ENCODE data around the gene TYMS. TPM values are rescaled to one million over a fixed set of nuclear protein-coding genes. Genes with fewer than 3 reads are reported as not detected.

Gene TYMS
- total and polyA plus RNA-seq, 2 donors (not counting 1 experiment from before 2014, with no cell fraction given), result 0.34 to 1.1 TPM

DNA sequence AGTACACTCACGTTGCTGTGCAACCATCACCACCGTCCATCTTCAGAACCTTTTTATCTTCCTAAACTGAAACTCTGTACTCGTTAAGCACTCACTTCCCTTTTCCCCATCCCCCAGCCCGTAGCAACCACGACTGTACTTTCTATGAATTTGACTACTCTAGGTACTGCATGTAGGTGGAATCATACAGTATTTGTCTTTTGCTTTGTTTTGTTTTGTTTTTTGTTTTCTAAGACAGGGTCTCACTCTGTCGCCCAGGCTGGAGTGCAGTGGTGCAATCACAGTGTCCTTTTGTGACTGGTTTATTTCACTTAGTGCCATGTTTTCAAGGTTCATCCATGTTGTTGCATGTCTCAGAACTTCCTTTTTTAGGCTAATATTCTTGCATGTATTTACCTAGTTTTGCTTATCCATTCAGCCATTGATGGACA lies 7.0 kb upstream of the TYMS start:
- no peak overlapping the region for H3K9ac ChIP-seq (ENCODE audit: low read length)
- H3K27ac ChIP-seq (ENCODE audit: low read length in 2 of 2), result no peak overlapping the region
- CTCF ChIA-PET, result no interaction called here
- H3K4me3 ChIP-seq (ENCODE audit: control extremely low read depth in 1 of 5, extremely low read depth in 1 of 5, insufficient read depth in 1 of 5, low read depth in 2 of 5, low read length in 4 of 5), result no peak overlapping the region
- no peaks in the 10 kb centered on the region for H3K79me2 ChIP-seq (ENCODE audit: control insufficient read depth, insufficient read depth, low read length)
- intact Hi-C loops (cut with micrococcal nuclease), result no loop called here
- whole genome bisulfite sequencing (ENCODE audit: insufficient coverage), result 13% methylated on average over 4 of the region's 6 CpGs
- peak; percentile 47 for ATAC-seq (ENCODE audit: low read depth)
- H2AFZ ChIP-seq (ENCODE audit: insufficient read depth, low read depth, low read length, poor library complexity, severe bottlenecking), result no peak overlapping the region
- H3K4me1 ChIP-seq (ENCODE audit: control insufficient read depth in 2 of 2, insufficient read depth in 2 of 2, low read length in 2 of 2), result peaks cover 5 to 6% of the 10 kb centered on the region in 2 donors
- H3K4me2 ChIP-seq (replicated peaks; ENCODE audit: low read depth, low read length, poor library complexity, severe bottlenecking), result peak overlapping the region; percentile 34
- no peaks in the 10 kb centered on the region for H3K9me3 ChIP-seq (ENCODE audit: control extremely low read depth in 1 of 3, control insufficient read depth in 2 of 3, insufficient read depth in 1 of 3, low read length in 2 of 3)
- no peaks in the 10 kb centered on the region for H3K36me3 ChIP-seq (replicated peaks in 1 of 2; ENCODE audit: control extremely low read depth in 1 of 2, control insufficient read depth in 1 of 2, extremely low read depth in 1 of 2, insufficient read depth in 2 of 2, low read length in 1 of 2)
- H3K4me3 Mint-ChIP-seq, result no peak overlapping the region
- TF ChIP-seq, protein P1, sequence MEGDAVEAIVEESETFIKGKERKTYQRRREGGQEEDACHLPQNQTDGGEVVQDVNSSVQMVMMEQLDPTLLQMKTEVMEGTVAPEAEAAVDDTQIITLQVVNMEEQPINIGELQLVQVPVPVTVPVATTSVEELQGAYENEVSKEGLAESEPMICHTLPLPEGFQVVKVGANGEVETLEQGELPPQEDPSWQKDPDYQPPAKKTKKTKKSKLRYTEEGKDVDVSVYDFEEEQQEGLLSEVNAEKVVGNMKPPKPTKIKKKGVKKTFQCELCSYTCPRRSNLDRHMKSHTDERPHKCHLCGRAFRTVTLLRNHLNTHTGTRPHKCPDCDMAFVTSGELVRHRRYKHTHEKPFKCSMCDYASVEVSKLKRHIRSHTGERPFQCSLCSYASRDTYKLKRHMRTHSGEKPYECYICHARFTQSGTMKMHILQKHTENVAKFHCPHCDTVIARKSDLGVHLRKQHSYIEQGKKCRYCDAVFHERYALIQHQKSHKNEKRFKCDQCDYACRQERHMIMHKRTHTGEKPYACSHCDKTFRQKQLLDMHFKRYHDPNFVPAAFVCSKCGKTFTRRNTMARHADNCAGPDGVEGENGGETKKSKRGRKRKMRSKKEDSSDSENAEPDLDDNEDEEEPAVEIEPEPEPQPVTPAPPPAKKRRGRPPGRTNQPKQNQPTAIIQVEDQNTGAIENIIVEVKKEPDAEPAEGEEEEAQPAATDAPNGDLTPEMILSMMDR (IDR thresholded peaks at IDR 0.05), result no peak
- TF ChIP-seq EZH2 (IDR thresholded peaks at IDR 0.05; ENCODE audit: borderline replicate concordance, insufficient read depth, low read depth, low read length, poor library complexity, severe bottlenecking), result no peak
- no peaks in the 10 kb centered on the region for H3K9me3 Mint-ChIP-seq (ENCODE audit: insufficient read depth)
- H3K27me3 ChIP-seq (replicated peaks in 1 of 4; ENCODE audit: control extremely low read depth in 1 of 4, control insufficient read depth in 3 of 4, insufficient read depth in 4 of 4, low read length in 3 of 4), result no peaks in the 10 kb centered on the region
- peak; percentile 52 for DNase-seq
- H3K27me3 Mint-ChIP-seq, result peaks cover 7% of the 10 kb centered on the region
- H3K27ac Mint-ChIP-seq, result no peak overlapping the region
- POLR2A ChIA-PET, result no interaction called here
- H3K4me1 Mint-ChIP-seq, result peaks cover 5% of the 10 kb centered on the region
- no peaks in the 10 kb centered on the region for H4K20me1 ChIP-seq (ENCODE audit: control insufficient read depth, insufficient read depth, low read length, poor library complexity, severe bottlenecking)

DNA sequence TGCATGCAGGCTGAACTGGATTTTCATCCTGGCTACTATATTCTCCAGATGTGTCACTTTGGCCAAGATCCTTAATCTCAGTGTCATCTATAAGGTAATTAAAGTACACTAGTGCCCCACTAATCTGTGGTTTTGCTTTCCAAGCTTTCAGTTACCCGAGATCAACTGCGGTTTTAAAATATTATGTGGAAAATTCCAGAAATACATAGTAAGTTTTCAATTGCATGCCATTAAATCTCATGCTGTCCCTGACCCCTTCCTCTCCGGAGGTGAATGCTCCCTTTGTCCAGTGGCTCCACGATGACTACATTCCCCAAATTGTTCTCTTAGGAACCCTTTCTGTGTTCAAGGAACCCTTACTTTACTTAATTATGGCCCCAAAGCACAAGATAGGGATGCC lies 5.3 kb upstream of the TYMS start:
- Mint-ChIP-seq H3K4me3 (no peak overlapping the region), H3K9me3 (ENCODE audit: insufficient read depth) (no peaks in the 10 kb centered on the region), H3K4me1 (peaks cover 6% of the 10 kb centered on the region), H3K27me3 (peaks cover 15% of the 10 kb centered on the region), H3K27ac (no peak overlapping the region)
- no peak overlapping the region for H2AFZ ChIP-seq (ENCODE audit: insufficient read depth, low read depth, low read length, poor library complexity, severe bottlenecking)
- no peaks in the 10 kb centered on the region for H3K9me3 ChIP-seq (ENCODE audit: control extremely low read depth in 1 of 3, control insufficient read depth in 2 of 3, insufficient read depth in 1 of 3, low read length in 2 of 3)
- H3K79me2 ChIP-seq (ENCODE audit: control insufficient read depth, insufficient read depth, low read length), result no peaks in the 10 kb centered on the region
- ChIA-PET CTCF (no interaction called here), POLR2A (no interaction called here)
- ATAC-seq (ENCODE audit: low read depth) (no peak), DNase-seq (no peak)
- no peak overlapping the region for H3K4me2 ChIP-seq (replicated peaks; ENCODE audit: low read depth, low read length, poor library complexity, severe bottlenecking)
- H3K36me3 ChIP-seq (replicated peaks in 1 of 2; ENCODE audit: control extremely low read depth in 1 of 2, control insufficient read depth in 1 of 2, extremely low read depth in 1 of 2, insufficient read depth in 2 of 2, low read length in 1 of 2), result no peaks in the 10 kb centered on the region
- no peak for TF ChIP-seq EZH2 (IDR thresholded peaks at IDR 0.05; ENCODE audit: borderline replicate concordance, insufficient read depth, low read depth, low read length, poor library complexity, severe bottlenecking)
- TF ChIP-seq, protein P1 (IDR thresholded peaks at IDR 0.05), result no peak
- no peak overlapping the region for H3K27ac ChIP-seq (ENCODE audit: low read length in 2 of 2)
- peaks cover 5 to 7% of the 10 kb centered on the region in 2 donors for H3K4me1 ChIP-seq (ENCODE audit: control insufficient read depth in 2 of 2, insufficient read depth in 2 of 2, low read length in 2 of 2)
- H3K4me3 ChIP-seq (ENCODE audit: control extremely low read depth in 1 of 5, extremely low read depth in 1 of 5, insufficient read depth in 1 of 5, low read depth in 2 of 5, low read length in 4 of 5), result no peak overlapping the region
- peaks cover 0 to 3% (median 1%) of the 10 kb centered on the region in 4 experiments for H3K27me3 ChIP-seq (replicated peaks in 1 of 4; ENCODE audit: control extremely low read depth in 1 of 4, control insufficient read depth in 3 of 4, insufficient read depth in 4 of 4, low read length in 3 of 4)
- no peak overlapping the region for H3K9ac ChIP-seq (ENCODE audit: low read length)
- WGBS (ENCODE audit: insufficient coverage), result 100% methylated on average over 1 of the region's 4 CpGs
- no peaks in the 10 kb centered on the region for H4K20me1 ChIP-seq (ENCODE audit: control insufficient read depth, insufficient read depth, low read length, poor library complexity, severe bottlenecking)
- intact Hi-C loops (cut with micrococcal nuclease), result no loop called here
